ENCODE data around the gene EIF4E2. TPM values are rescaled to one million over a fixed set of nuclear protein-coding genes. Genes with fewer than 3 reads are reported as not detected.

Gene EIF4E2
- total RNA-seq, 1 donor from 2014 or later: 97.0 TPM

- H3K27ac ChIP-seq: no peak overlapping the region
- peaks cover 6% of the 10 kb centered on the region for H3K9me3 Mint-ChIP-seq
- H3K4me1 Mint-ChIP-seq: peaks cover 6% of the 10 kb centered on the region
Measured at GRCh38 chr2:232543491-232543890, 7.0 kb upstream of the EIF4E2 start.

GRCh38 chr2:232543928-232544631, 6.4 kb upstream of the EIF4E2 start:
- no peak for TF ChIP-seq CTCF (IDR thresholded peaks at IDR 0.05)
- no peak for TF ChIP-seq EZH2phosphoT487 (IDR thresholded peaks at IDR 0.05)
- no peak for TF ChIP-seq EZH2 (IDR thresholded peaks at IDR 0.05)
- Histone ChIP-seq H3K4me1 (peaks cover 4% of the 10 kb centered on the region), H3K27me3 (no peaks in the 10 kb centered on the region), H3K4me2 (no peak overlapping the region), H3K9me3 (ENCODE audit: low read depth) (no peaks in the 10 kb centered on the region), H4K20me1 (ENCODE audit: low read depth) (no peaks in the 10 kb centered on the region), H3K9ac (no peak overlapping the region), H3K27ac (no peak overlapping the region), H3K79me2 (ENCODE audit: low read depth) (peaks cover 18% of the 10 kb centered on the region), H3F3A (ENCODE audit: low read depth) (no peaks in the 10 kb centered on the region), H2AFZ (replicated peaks) (no peak overlapping the region), H3K36me3 (no peaks in the 10 kb centered on the region), H3K4me3 (no peak overlapping the region)
- DNase-seq (ENCODE audit: low spot score): no peak
- Mint-ChIP-seq H3K4me3 (no peak overlapping the region), H3K27ac (no peak overlapping the region), H3K36me3 (peaks cover 27% of the 10 kb centered on the region), H3K27me3 (ENCODE audit: insufficient read depth, low read depth) (peaks cover 2% of the 10 kb centered on the region), H3K9me3 (peaks cover 12% of the 10 kb centered on the region), H3K4me1 (peaks cover 2% of the 10 kb centered on the region)

More at GRCh38 chr2:232543491-232543890, 7.0 kb upstream of the EIF4E2 start:
- no peak overlapping the region for H3K4me3 ChIP-seq
- H3F3A ChIP-seq (ENCODE audit: low read depth): no peaks in the 10 kb centered on the region
- no peaks in the 10 kb centered on the region for H4K20me1 ChIP-seq (ENCODE audit: low read depth)
- H3K79me2 ChIP-seq (ENCODE audit: low read depth): peaks cover 12% of the 10 kb centered on the region
- H3K9me3 ChIP-seq (ENCODE audit: low read depth): no peaks in the 10 kb centered on the region
- peaks cover 2% of the 10 kb centered on the region for H3K27me3 Mint-ChIP-seq (ENCODE audit: insufficient read depth, low read depth)
- H3K36me3 ChIP-seq: no peaks in the 10 kb centered on the region
- H3K27ac Mint-ChIP-seq: no peak overlapping the region
- no peak overlapping the region for H2AFZ ChIP-seq (replicated peaks)
- peaks cover 21% of the 10 kb centered on the region for H3K36me3 Mint-ChIP-seq
- no peak for TF ChIP-seq EZH2phosphoT487 (IDR thresholded peaks at IDR 0.05)
- TF ChIP-seq EZH2 (IDR thresholded peaks at IDR 0.05): no peak
- TF ChIP-seq CTCF (IDR thresholded peaks at IDR 0.05): no peak
- H3K4me1 ChIP-seq: peaks cover 7% of the 10 kb centered on the region
- DNase-seq (ENCODE audit: low spot score): no peak
- H3K27me3 ChIP-seq: no peaks in the 10 kb centered on the region
- no peak overlapping the region for H3K4me2 ChIP-seq
- no peak overlapping the region for H3K4me3 Mint-ChIP-seq
- H3K9ac ChIP-seq: no peak overlapping the region

GRCh38 chr2:232544674-232545073, 5.8 kb upstream of the EIF4E2 start:
- Histone ChIP-seq H3K9me3 (ENCODE audit: low read depth) (no peaks in the 10 kb centered on the region), H3K4me3 (no peak overlapping the region), H3K27me3 (no peaks in the 10 kb centered on the region), H3F3A (ENCODE audit: low read depth) (peaks cover 3% of the 10 kb centered on the region), H4K20me1 (ENCODE audit: low read depth) (no peaks in the 10 kb centered on the region), H3K79me2 (ENCODE audit: low read depth) (peaks cover 24% of the 10 kb centered on the region), H3K9ac (no peak overlapping the region), H2AFZ (replicated peaks) (no peak overlapping the region), H3K36me3 (no peaks in the 10 kb centered on the region), H3K27ac (no peak overlapping the region), H3K4me1 (peaks cover 3% of the 10 kb centered on the region), H3K4me2 (no peak overlapping the region)
- TF ChIP-seq EZH2phosphoT487 (IDR thresholded peaks at IDR 0.05) (no peak), CTCF (IDR thresholded peaks at IDR 0.05) (no peak), EZH2 (IDR thresholded peaks at IDR 0.05) (no peak)
- DNase-seq (ENCODE audit: low spot score): no peak
- H3K4me3 Mint-ChIP-seq: no peak overlapping the region
- H3K27ac Mint-ChIP-seq: no peak overlapping the region
- peaks cover 32% of the 10 kb centered on the region for H3K36me3 Mint-ChIP-seq
- peaks cover 2% of the 10 kb centered on the region for H3K4me1 Mint-ChIP-seq
- peaks cover 17% of the 10 kb centered on the region for H3K9me3 Mint-ChIP-seq
- H3K27me3 Mint-ChIP-seq (ENCODE audit: insufficient read depth, low read depth): peaks cover 2% of the 10 kb centered on the region
